Fibroblast of mammary gland (primary cell): ENCODE results near the gene RETREG1.
"Not testable (repeated sequence)": the region's sequence is repeated elsewhere in the genome, so short reads cannot be mapped to it uniquely, and the experiment has no call there.

ENCODE experiments used
- DNase-seq: peaks from one replicate; pipeline ENCODE4 v3.0.0-alpha.2; 2010; ENCODE audit warnings: low read depth
- H3K4me3 ChIP-seq: 2 replicates; pipeline ENCODE4 v1.5.1; 2011; ENCODE audit warnings: low read depth, mild to moderate bottlenecking, low read length, moderate library complexity; ENCODE audit not compliant: control insufficient read depth
- TF ChIP-seq, protein P1 (sequence below): conservative IDR thresholded peaks from 2 replicates; pipeline ENCODE4 v1.5.1; 2011; ENCODE audit warnings: low read depth, low read length, inconsistent platforms; ENCODE audit not compliant: control insufficient read depth, insufficient read depth

Gene RETREG1

DNA sequence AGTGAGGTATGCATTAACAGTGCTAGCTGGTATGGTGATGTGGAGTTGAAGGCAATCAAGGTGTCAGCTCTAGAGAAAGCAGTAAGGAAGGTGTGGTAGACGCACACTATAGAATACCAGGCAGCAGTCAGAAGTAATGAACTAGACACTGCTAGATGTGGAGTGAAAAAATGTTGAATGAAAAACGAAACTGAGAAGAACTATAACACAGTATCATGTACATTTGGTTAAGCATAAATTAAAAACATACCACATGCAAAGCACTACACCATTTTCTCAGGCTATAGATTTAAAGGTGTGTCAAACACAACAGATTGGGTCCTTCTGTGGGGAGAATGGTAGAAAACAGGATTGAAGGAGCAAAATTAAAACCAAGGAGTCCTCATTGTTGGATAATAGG lies 166.6 kb downstream of the RETREG1 start:
- no peak overlapping the region for H3K4me3 ChIP-seq
- DNase-seq, result no peak
- TF ChIP-seq, protein P1, sequence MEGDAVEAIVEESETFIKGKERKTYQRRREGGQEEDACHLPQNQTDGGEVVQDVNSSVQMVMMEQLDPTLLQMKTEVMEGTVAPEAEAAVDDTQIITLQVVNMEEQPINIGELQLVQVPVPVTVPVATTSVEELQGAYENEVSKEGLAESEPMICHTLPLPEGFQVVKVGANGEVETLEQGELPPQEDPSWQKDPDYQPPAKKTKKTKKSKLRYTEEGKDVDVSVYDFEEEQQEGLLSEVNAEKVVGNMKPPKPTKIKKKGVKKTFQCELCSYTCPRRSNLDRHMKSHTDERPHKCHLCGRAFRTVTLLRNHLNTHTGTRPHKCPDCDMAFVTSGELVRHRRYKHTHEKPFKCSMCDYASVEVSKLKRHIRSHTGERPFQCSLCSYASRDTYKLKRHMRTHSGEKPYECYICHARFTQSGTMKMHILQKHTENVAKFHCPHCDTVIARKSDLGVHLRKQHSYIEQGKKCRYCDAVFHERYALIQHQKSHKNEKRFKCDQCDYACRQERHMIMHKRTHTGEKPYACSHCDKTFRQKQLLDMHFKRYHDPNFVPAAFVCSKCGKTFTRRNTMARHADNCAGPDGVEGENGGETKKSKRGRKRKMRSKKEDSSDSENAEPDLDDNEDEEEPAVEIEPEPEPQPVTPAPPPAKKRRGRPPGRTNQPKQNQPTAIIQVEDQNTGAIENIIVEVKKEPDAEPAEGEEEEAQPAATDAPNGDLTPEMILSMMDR, result no peak

DNA sequence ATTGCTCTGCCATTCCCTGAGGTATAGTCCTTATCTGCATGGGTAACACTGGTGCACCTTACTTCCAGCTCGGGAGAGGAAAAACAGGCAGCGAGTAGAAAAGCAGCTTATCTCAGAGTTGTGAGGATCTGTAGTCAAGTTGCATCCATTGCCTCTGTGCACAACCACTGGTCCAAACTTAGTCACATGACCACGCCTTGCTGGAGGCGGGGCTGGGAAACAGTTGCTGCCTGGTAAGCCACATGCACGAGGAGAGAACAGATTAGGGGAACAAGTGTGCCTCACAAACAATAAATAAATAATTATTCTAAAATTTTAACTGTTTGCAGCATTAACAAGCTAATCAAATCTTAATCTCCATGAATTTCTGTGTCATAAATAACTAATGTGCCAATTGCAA lies 169.8 kb downstream of the RETREG1 start:
- DNase-seq, result no peak
- no peak overlapping the region for H3K4me3 ChIP-seq
- TF ChIP-seq, protein P1, result no peak

DNA sequence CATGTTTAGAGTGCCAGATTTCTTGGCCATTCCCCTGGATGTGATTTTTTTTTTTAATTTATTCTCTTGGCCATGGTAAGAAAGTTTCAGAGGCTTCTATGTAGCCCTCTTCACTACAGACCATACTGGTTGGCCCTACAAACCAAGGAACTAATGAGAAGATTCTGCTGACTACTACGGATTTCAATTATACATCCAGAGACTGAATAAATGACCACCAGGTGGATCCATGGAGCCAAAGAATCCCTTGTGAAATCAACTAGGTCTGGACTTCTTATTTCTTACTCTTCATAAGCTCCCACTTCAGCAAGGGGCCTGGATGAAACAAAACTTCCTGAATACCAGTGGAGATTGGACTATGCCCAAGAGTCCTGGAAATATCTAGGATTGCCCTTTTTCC lies 178.8 kb downstream of the RETREG1 start:
- no peak overlapping the region for H3K4me3 ChIP-seq
- peak; percentile 24 for DNase-seq
- TF ChIP-seq, protein P1, result peak; percentile 18

- H3K4me3 ChIP-seq, result not testable (repeated sequence)
Measured at GRCh38 chr5:16436065-16436682, 180.6 kb downstream of the RETREG1 start.

DNA sequence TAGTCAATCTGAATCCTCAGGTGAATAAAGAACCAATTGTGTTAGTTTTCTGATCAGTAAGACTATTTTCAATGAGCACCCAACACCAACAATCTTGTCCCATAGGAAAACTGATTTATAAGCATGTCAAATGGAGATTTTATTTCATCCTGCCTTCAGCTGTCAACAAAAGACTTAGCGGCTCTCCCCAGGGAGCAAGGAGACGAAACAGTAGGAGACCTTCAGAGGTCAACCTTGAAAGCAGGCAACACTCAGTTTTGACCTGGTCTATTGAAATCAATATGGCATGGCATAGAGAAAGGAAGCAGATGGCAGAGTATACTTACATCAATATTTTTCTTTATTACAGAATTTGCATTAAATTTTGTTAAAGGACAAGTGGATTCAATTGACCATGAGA lies 185.3 kb downstream of the RETREG1 start:
- no peak overlapping the region for H3K4me3 ChIP-seq
- no peak for DNase-seq
- TF ChIP-seq, protein P1, result no peak

More at GRCh38 chr5:16436065-16436682, 180.6 kb downstream of the RETREG1 start:
- DNase-seq, result not testable (repeated sequence)

- no peak for DNase-seq
- TF ChIP-seq, protein P1, result no peak
- H3K4me3 ChIP-seq, result no peak overlapping the region
Measured at GRCh38 chr5:16430349-16431089, 186.3 kb downstream of the RETREG1 start.

DNA sequence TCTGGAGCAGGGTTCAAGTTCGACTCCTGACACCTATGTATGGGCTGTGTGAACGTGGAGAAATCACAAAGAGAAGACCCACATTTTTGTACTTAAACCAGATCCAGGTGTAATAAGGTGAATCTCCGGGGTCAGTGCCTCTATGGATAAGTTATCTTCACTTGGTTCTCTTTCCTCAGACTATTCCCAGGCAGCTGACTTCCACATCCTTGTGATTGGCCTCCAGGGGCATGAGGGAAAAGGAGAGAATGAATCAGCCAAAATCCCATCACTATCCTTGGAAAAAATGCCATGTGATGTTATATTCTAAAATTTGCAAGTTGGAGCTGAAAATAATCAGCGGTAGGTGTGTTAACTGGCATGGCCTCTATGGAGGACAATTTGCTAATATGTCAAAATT lies 188.4 kb downstream of the RETREG1 start:
- DNase-seq, result no peak
- TF ChIP-seq, protein P1, result no peak
- H3K4me3 ChIP-seq, result no peak overlapping the region
